ENCODE data around the gene SNX25.

GRCh38 chr4:185171373-185172071 is 37.9 kb upstream of the SNX25 start:
- no peak for TF ChIP-seq CTCF (conservative IDR thresholded peaks at IDR 0.05; ENCODE audit: low read depth, low read length)
- TF ChIP-seq EZH2 (IDR thresholded peaks at IDR 0.05; ENCODE audit: borderline replicate concordance, low read depth, low read length, poor library complexity, severe bottlenecking), result no peak

Measured in A673 (cell line).